Measurements from ENCODE around the gene C11orf65. TPM values are rescaled to one million over a fixed set of nuclear protein-coding genes. Genes with fewer than 3 reads are reported as not detected.

C11orf65 gene
- total RNA-seq, 2 experiments from 2014 or later = 0.98 to 2.0 TPM

GRCh38 chr11:108405706-108406105, 61.6 kb downstream of the C11orf65 start:
- TF ChIP-seq CTCF (conservative IDR thresholded peaks at IDR 0.05; ENCODE audit: low read length) (no peak), EZH2phosphoT487 (IDR thresholded peaks at IDR 0.05; ENCODE audit: borderline replicate concordance, low read depth, low read length) (no peak)
- BruUV-seq (replicated peaks) = no TSS peak
- H3K36me3 ChIP-seq (ENCODE audit: insufficient read depth, low read length) = no peaks in the 10 kb centered on the region

GRCh38 chr11:108403052-108403451, 64.3 kb downstream of the C11orf65 start:
- H3K27ac ChIP-seq (ENCODE audit: low read depth, low read length, poor library complexity, severe bottlenecking) = no peak overlapping the region
- TF ChIP-seq CTCF (conservative IDR thresholded peaks at IDR 0.05; ENCODE audit: low read length) (no peak), EZH2phosphoT487 (IDR thresholded peaks at IDR 0.05; ENCODE audit: borderline replicate concordance, low read depth, low read length) (no peak)
- DNase-seq (ENCODE audit: low spot score) = no peak
- no peaks in the 10 kb centered on the region for H4K20me1 ChIP-seq (ENCODE audit: insufficient read depth, low read length)
- no peak overlapping the region for H3K4me3 ChIP-seq (ENCODE audit: low read depth, low read length, poor library complexity, severe bottlenecking)
- ChIA-PET POLR2A (no interaction called here), CTCF (ENCODE audit: unreplicated experiment) (no interaction called here)
- H3K36me3 ChIP-seq (ENCODE audit: insufficient read depth, low read length) = no peaks in the 10 kb centered on the region
- no peak overlapping the region for H3K4me2 ChIP-seq (ENCODE audit: low read length)
- no peaks in the 10 kb centered on the region for H3K9me3 ChIP-seq (ENCODE audit: low read length)
- no peaks in the 10 kb centered on the region for H3K79me2 ChIP-seq (ENCODE audit: insufficient read depth, low read depth, low read length)
- H3K9me2 ChIP-seq (ENCODE audit: insufficient read depth, low read length) = no peaks in the 10 kb centered on the region
- H2AFZ ChIP-seq (ENCODE audit: low read length) = no peak overlapping the region
- no peaks in the 10 kb centered on the region for H3K4me1 ChIP-seq (ENCODE audit: insufficient read depth, low read length, poor library complexity, severe bottlenecking)
- BruUV-seq (replicated peaks) = no TSS peak
- intact Hi-C loops (cut with micrococcal nuclease; ENCODE audit: unreplicated experiment) = no loop called here

More at GRCh38 chr11:108405706-108406105, 61.6 kb downstream of the C11orf65 start:
- Histone ChIP-seq H3K4me3 (ENCODE audit: low read depth, low read length, poor library complexity, severe bottlenecking) (no peak overlapping the region), H4K20me1 (ENCODE audit: insufficient read depth, low read length) (no peaks in the 10 kb centered on the region), H3K9me3 (ENCODE audit: low read length) (no peaks in the 10 kb centered on the region), H3K79me2 (ENCODE audit: insufficient read depth, low read depth, low read length) (no peaks in the 10 kb centered on the region), H2AFZ (ENCODE audit: low read length) (no peak overlapping the region), H3K9me2 (ENCODE audit: insufficient read depth, low read length) (no peaks in the 10 kb centered on the region), H3K4me1 (ENCODE audit: insufficient read depth, low read length, poor library complexity, severe bottlenecking) (no peaks in the 10 kb centered on the region), H3K4me2 (ENCODE audit: low read length) (no peak overlapping the region), H3K27ac (ENCODE audit: low read depth, low read length, poor library complexity, severe bottlenecking) (no peak overlapping the region)
- intact Hi-C loops (cut with micrococcal nuclease; ENCODE audit: unreplicated experiment) = no loop called here
- ChIA-PET POLR2A (interaction anchor here (1.1 kb wide), 2 partner anchors 13 kb away, joined by 3 read pairs; no protein-coding TSS in a partner anchor), CTCF (ENCODE audit: unreplicated experiment) (no interaction called here)
- DNase-seq (ENCODE audit: low spot score) = no peak

GRCh38 chr11:108402241-108402640, 65.1 kb downstream of the C11orf65 start:
- H3K9me3 ChIP-seq (ENCODE audit: low read length) = no peaks in the 10 kb centered on the region
- no TSS peak for BruUV-seq (replicated peaks)

More at GRCh38 chr11:108402241-108402640, 65.1 kb downstream of the C11orf65 start:
- Histone ChIP-seq H3K4me2 (ENCODE audit: low read length) (no peak overlapping the region), H3K36me3 (ENCODE audit: insufficient read depth, low read length) (no peaks in the 10 kb centered on the region), H4K20me1 (ENCODE audit: insufficient read depth, low read length) (no peaks in the 10 kb centered on the region), H3K4me1 (ENCODE audit: insufficient read depth, low read length, poor library complexity, severe bottlenecking) (no peaks in the 10 kb centered on the region), H3K79me2 (ENCODE audit: insufficient read depth, low read depth, low read length) (no peaks in the 10 kb centered on the region), H3K27ac (ENCODE audit: low read depth, low read length, poor library complexity, severe bottlenecking) (no peak overlapping the region), H3K9me2 (ENCODE audit: insufficient read depth, low read length) (no peaks in the 10 kb centered on the region), H3K4me3 (ENCODE audit: low read depth, low read length, poor library complexity, severe bottlenecking) (no peak overlapping the region), H2AFZ (ENCODE audit: low read length) (no peak overlapping the region)
- DNase-seq (ENCODE audit: low spot score) = no peak
- TF ChIP-seq CTCF (conservative IDR thresholded peaks at IDR 0.05; ENCODE audit: low read length) = no peak
- TF ChIP-seq EZH2phosphoT487 (IDR thresholded peaks at IDR 0.05; ENCODE audit: borderline replicate concordance, low read depth, low read length) = no peak
- intact Hi-C loops (cut with micrococcal nuclease; ENCODE audit: unreplicated experiment) = no loop called here
- ChIA-PET CTCF (ENCODE audit: unreplicated experiment) (no interaction called here), POLR2A (interaction anchor here (0.5 to 0.6 kb wide), 2 partner anchors 111 to 191 kb away, joined by 3 to 8 read pairs; no protein-coding TSS in a partner anchor)

All from OCI-LY7 (cell line).